Measurements from ENCODE around the gene PTDSS2.

DNA sequence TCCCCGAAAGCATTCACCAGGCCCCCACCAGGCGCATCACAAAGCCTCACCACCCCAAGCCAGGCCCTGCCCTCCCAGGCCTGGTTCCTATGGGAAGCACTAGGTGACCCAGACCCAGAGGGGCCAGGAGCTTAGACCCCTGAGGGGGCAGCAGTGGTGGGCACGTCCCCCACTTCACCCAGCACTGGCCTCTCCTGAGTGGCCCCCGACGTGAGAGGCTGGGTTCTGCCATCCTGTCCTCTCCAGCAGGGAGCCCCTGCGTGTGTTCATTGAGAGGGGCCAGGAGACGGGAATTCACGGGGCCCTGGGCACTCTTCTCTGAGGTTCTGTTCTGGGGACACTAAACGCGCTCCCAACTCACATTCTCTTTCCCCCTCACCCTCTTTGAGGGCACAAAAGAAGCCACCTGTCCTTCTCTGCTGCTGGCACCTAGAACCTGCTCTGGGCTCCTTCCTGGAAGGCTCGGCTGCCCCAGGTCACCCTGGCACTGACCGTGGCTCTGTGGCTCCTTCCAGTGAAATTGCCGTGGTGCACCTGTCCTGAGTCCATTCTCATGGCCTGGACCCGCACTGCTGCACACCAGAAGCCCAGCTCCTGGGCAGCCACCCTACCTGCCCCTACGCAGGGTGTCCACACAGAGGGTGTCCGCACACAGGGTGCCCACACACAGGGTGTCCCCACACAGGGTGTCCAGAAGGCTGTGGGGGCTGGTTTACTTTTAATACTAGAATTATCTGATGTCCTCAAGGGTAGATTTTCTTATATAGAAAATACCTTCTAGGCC, 12.2 kb downstream of the PTDSS2 start:
- TF ChIP-seq JUNB (IDR thresholded peaks at IDR 0.05; ENCODE audit: unreplicated experiment) (no peak), POLR2AphosphoS5 (IDR thresholded peaks at IDR 0.05; ENCODE audit: low read depth) (no peak), CTCF (conservative IDR thresholded peaks at IDR 0.05; ENCODE audit: low read depth in 2 of 2) (no peak), CREB1 (CRISPR knock-in tag; IDR thresholded peaks at IDR 0.05; ENCODE audit: low read depth) (no peak), EZH2phosphoT487 (IDR thresholded peaks at IDR 0.05; ENCODE audit: unreplicated experiment) (no peak), NANOG (IDR thresholded peaks at IDR 0.05; ENCODE audit: borderline replicate concordance) (no peak), REST (IDR thresholded peaks at IDR 0.05; ENCODE audit: unreplicated experiment) (no peak)
- TF ChIP-seq, protein P1, sequence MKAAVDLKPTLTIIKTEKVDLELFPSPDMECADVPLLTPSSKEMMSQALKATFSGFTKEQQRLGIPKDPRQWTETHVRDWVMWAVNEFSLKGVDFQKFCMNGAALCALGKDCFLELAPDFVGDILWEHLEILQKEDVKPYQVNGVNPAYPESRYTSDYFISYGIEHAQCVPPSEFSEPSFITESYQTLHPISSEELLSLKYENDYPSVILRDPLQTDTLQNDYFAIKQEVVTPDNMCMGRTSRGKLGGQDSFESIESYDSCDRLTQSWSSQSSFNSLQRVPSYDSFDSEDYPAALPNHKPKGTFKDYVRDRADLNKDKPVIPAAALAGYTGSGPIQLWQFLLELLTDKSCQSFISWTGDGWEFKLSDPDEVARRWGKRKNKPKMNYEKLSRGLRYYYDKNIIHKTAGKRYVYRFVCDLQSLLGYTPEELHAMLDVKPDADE (IDR thresholded peaks at IDR 0.05): no peak

All from GM23338 (cell line).